Activated B cell treated with CpG ODN at 0.5 μM for 24 hours (primary cell): Measurements from ENCODE around the gene TEX44. TPM values are rescaled to one million over a fixed set of nuclear protein-coding genes. Genes with fewer than 3 reads are reported as not detected.

Experiments used
- ATAC-seq: fragments of 200-7000 bp; cut with Tn5 transposase; one replicate; pipeline ENCODE4 v1.10.0; 2021; ENCODE audit warnings: low read depth, mild to moderate bottlenecking, moderate library complexity
- CTCF ChIA-PET: fragments of 350-600 bp; sonication (Branson Sonifier 250); formaldehyde crosslinking; loops from one replicate; lab custom pipeline; 2021; ENCODE audit warnings: antibody characterized with exemption; lab: Charles Lee
- POLR2A ChIA-PET: fragments of 350-600 bp; sonication (Branson Sonifier 250); formaldehyde crosslinking; loops from one replicate; lab custom pipeline; 2021; ENCODE audit warnings: antibody characterized with exemption; lab: Charles Lee
- DNase-seq: peaks from one replicate; pipeline ENCODE4 v3.0.0; 2022
- H3K27ac Mint-ChIP-seq: one replicate; pipeline ENCODE4 v1.8.0; 2020; ENCODE audit warnings: mixed read lengths
- H3K27me3 Mint-ChIP-seq: one replicate; pipeline ENCODE4 v1.8.0; 2021; ENCODE audit warnings: mixed read lengths
- H3K36me3 Mint-ChIP-seq: one replicate; pipeline ENCODE4 v1.8.0; 2021; ENCODE audit warnings: low read depth, mixed read lengths
- H3K4me1 Mint-ChIP-seq: one replicate; pipeline ENCODE4 v1.8.0; 2021; ENCODE audit warnings: mixed read lengths
- H3K4me3 Mint-ChIP-seq: one replicate; pipeline ENCODE4 v1.8.0; 2020; ENCODE audit warnings: mild to moderate bottlenecking, mixed read lengths
- H3K9me3 Mint-ChIP-seq: one replicate; pipeline ENCODE4 v1.8.0; 2020; ENCODE audit warnings: mixed read lengths
- intact Hi-C: fragments of 100-400 bp; cut with micrococcal nuclease; formaldehyde crosslinking; loops from one replicate; pipeline ENCODE4 v1.15.1; 2024
- total RNA-seq: library from RNA; stranded (reverse); gene quantifications from 2 replicates; pipeline ENCODE4 v1.2.3, GENCODE V29; 2022
- TF ChIP-seq, protein P1 (sequence below): fragments of 200-600 bp; IDR thresholded peaks from one replicate; pipeline ENCODE4 v1.8.0; 2022; ENCODE audit warnings: antibody characterized with exemption, mild to moderate bottlenecking

TEX44 gene
- total RNA-seq = not detected in 2 replicates

DNA sequence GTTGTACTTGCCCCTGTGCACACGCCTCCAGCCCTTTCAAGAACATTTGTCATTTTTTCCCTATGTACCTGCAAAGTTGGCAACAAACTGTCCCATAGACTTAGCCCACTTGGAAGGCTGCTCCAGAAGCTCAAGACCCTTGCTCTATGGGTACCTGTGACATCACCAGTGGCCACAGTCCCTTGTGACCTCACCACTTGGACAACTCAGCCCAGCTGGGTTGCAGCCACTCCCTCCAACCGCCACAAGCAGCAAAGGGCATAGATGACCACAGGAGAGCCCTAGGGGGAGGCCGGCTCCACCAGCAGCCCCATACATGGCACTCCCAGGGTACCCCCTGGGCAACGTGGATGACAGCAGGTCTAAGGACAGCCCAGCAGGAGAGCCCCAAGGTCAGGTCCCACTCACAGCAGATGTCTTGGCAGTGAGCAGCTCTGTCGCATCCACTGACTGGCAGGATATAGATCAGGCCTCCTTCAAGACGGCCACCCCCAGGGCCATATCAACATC lies at the start of gene TEX44:
Gene TEX44 (plus strand): TSS at position 229 of the 510 bp plus-strand sequence. CDS start 88 bp downstream, at position 317.
- no peaks in the 10 kb centered on the region for H3K9me3 Mint-ChIP-seq
- H3K27ac Mint-ChIP-seq = no peak within 1 kb of the TSS
- intact Hi-C loops = no loop called here
- CTCF ChIA-PET = no interaction called here
- H3K27me3 Mint-ChIP-seq = no peaks in the 10 kb centered on the region
- ATAC-seq (no peak), DNase-seq (no peak)
- no peaks in the 10 kb centered on the region for H3K36me3 Mint-ChIP-seq
- POLR2A ChIA-PET = interaction anchor here (0.6 kb wide), 1 partner anchor 10 kb away, joined by 5 read pairs; no protein-coding TSS in a partner anchor
- peaks cover 3% of the 10 kb centered on the region for H3K4me1 Mint-ChIP-seq
- TF ChIP-seq, protein P1, sequence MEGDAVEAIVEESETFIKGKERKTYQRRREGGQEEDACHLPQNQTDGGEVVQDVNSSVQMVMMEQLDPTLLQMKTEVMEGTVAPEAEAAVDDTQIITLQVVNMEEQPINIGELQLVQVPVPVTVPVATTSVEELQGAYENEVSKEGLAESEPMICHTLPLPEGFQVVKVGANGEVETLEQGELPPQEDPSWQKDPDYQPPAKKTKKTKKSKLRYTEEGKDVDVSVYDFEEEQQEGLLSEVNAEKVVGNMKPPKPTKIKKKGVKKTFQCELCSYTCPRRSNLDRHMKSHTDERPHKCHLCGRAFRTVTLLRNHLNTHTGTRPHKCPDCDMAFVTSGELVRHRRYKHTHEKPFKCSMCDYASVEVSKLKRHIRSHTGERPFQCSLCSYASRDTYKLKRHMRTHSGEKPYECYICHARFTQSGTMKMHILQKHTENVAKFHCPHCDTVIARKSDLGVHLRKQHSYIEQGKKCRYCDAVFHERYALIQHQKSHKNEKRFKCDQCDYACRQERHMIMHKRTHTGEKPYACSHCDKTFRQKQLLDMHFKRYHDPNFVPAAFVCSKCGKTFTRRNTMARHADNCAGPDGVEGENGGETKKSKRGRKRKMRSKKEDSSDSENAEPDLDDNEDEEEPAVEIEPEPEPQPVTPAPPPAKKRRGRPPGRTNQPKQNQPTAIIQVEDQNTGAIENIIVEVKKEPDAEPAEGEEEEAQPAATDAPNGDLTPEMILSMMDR = no peak
- H3K4me3 Mint-ChIP-seq = no peak within 1 kb of the TSS

DNA sequence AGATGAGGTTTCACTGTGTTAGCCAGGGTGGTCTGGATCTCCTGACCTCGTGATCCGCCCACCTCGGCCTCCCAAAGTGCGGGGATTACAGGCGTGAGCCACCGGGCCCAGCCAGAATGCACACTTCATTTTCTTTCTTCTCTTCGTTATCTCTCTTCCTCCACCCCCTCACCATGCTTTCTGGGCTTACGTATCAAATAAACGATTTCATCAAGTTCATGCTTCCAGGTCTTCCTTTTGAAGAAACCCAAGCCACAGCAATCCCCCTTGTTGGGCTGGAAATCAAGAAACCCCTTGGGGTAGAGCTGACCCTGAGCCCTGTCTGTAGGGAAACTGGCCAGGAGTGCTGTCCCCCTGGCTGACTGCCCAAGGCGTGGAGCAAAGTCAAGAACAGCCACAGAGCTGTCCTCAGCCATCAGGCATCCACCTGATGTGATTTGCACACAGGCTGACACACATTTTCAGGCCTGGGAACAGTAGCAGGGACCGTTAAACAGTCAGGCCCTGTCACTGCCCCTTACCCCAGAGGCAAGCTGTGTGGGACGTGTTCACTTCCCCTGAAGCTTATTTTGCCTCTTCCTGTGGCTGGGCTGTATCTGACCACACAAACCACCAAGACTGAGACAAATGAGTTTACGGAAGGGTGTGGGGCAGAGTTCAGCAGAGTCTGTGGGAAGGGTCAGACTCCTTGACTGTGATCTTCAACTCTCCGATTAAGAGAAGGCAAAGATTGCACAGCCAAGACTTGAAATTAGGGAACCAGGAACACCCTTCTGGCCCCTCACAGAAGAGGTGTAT lies 47.4 kb upstream of the TEX44 start:
- H3K27me3 Mint-ChIP-seq = no peaks in the 10 kb centered on the region
- peak; percentile 36 for DNase-seq
- ChIA-PET POLR2A (interaction anchor here (1.0 to 1.2 kb wide), 4 partner anchors 31 to 127 kb away, joined by 3 to 5 read pairs (median 4); no protein-coding TSS in a partner anchor), CTCF (interaction anchor here (0.8 to 1.3 kb wide), 3 partner anchors 11 to 63 kb away, joined by 3 to 5 read pairs (median 4); no protein-coding TSS in a partner anchor)
- peak overlapping the region; percentile 74 for H3K4me3 Mint-ChIP-seq
- ATAC-seq = peak; percentile 95
- H3K9me3 Mint-ChIP-seq = peaks cover 5% of the 10 kb centered on the region
- no peaks in the 10 kb centered on the region for H3K36me3 Mint-ChIP-seq
- peak overlapping the region; percentile 44 for H3K27ac Mint-ChIP-seq
- H3K4me1 Mint-ChIP-seq = peaks cover 32% of the 10 kb centered on the region
- TF ChIP-seq, protein P1 = no peak
- intact Hi-C loops = loop anchor here (1.0 to 2.0 kb wide), 2 partner anchors 13 to 15 kb away; partner anchors contain the start of gene NMUR1

DNA sequence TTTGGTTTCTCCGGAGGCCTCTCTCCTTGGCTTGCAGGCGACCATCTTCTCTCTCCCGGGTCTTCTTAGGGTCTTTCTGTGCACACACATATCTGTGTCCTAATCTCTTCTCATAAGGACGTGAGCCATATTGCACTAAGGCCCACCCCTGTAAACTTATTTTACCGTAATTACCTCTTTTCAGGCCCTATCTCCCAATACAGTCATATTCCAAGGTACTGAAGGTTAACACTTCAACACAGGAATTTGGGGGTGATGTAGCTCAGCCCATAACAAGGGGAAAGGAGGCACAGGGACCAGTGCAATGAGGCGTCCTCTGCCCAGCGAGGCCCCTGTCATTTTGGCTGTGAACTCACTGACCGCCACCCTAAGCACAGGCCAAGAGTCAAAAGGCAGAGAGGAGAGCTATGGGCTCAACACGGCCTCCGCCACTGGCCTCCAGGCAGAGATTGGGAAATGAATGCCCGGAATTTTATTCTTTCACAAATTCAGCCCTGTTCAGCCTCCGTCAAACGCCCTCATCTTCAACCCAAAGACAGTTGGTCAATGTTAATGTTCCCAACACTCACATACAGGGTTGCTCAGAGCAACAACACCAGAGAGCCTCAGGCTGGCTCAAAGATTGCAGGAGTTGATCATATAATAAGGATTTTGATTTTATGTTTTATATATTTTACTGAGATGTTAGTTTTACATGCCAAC lies 46.5 kb upstream of the TEX44 start:
- Mint-ChIP-seq H3K27me3 (no peaks in the 10 kb centered on the region), H3K36me3 (no peaks in the 10 kb centered on the region), H3K4me3 (peak overlapping the region; percentile 74), H3K9me3 (peaks cover 5% of the 10 kb centered on the region), H3K4me1 (peaks cover 32% of the 10 kb centered on the region), H3K27ac (peak overlapping the region; percentile 44)
- intact Hi-C loops = no loop called here
- TF ChIP-seq, protein P1 = no peak
- ATAC-seq (no peak), DNase-seq (no peak)
- ChIA-PET CTCF (interaction anchor here (0.8 to 1.3 kb wide), 4 partner anchors 10 to 63 kb away, joined by 3 to 5 read pairs (median 4); partner anchors contain the start of gene NMUR1), POLR2A (interaction anchor here (1.0 to 1.2 kb wide), 4 partner anchors 32 to 126 kb away, joined by 3 to 5 read pairs (median 4); no protein-coding TSS in a partner anchor)

DNA sequence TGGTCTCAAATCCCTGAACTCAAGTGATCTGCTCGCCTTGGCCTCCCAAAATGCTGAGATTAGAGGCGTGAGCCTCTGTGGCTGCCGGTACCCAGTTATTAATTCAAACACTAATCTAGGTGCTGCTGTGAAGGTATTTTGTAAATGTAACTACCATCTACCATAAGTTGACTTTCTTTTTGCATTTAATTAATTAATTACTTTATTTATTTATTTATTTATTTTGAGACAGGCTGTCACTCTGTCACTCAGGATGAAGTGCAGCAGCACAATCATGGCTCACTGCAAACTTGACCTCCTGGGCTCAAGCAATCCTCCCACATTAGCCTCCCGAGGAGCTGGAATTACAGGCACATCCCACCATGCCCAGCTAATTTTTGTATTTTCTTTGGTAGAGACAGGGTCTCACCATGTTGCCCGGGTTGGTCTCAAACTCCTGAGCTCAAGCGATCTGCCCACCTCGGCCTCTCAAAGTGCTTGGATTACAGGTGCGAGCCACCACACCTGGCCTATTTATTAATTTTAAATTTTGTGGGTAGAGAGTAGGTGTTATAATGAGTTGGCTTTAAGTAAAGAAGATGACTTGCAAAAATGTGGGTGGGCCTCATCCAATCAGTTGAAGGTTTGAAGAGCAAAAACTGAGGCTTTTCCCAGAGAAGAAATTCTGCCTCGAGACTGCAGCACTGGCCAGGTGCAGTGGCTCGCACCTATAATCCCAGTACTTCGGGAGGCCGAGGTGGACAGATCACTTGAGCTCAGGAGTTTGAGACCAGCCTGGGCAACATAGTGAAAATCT lies 45.2 kb upstream of the TEX44 start:
- Mint-ChIP-seq H3K27ac (no peak overlapping the region), H3K27me3 (no peaks in the 10 kb centered on the region), H3K9me3 (peaks cover 2% of the 10 kb centered on the region), H3K4me3 (no peak overlapping the region), H3K36me3 (no peaks in the 10 kb centered on the region), H3K4me1 (peaks cover 32% of the 10 kb centered on the region)
- POLR2A ChIA-PET = interaction anchor here (0.7 kb wide), 2 partner anchors 34 to 116 kb away, joined by 4 to 12 read pairs; no protein-coding TSS in a partner anchor
- ATAC-seq = no peak
- DNase-seq = no peak
- intact Hi-C loops = no loop called here
- CTCF ChIA-PET = no interaction called here
- TF ChIP-seq, protein P1 = no peak
